Measurements from ENCODE around the gene BBS9.

Gene BBS9

DNA sequence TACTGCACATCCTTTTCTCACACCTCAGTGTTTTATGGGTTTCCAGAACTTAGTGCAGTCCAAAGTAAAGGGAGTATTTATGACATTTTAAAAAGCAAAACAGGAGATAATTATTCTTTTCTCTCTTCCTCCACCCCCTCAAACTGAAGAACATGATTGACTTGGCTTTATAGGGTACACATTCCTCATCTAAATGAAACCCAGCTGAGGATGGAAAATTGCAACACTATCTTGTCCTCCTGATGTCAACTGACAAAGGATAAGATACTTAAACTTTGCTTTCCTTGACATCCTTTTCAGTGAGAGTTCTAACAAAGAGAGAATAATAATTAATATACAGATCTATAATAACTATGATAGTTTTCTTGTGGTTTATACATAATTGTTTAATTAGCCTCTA lies 299.1 kb downstream of the BBS9 start:
- TF ChIP-seq, protein P1, sequence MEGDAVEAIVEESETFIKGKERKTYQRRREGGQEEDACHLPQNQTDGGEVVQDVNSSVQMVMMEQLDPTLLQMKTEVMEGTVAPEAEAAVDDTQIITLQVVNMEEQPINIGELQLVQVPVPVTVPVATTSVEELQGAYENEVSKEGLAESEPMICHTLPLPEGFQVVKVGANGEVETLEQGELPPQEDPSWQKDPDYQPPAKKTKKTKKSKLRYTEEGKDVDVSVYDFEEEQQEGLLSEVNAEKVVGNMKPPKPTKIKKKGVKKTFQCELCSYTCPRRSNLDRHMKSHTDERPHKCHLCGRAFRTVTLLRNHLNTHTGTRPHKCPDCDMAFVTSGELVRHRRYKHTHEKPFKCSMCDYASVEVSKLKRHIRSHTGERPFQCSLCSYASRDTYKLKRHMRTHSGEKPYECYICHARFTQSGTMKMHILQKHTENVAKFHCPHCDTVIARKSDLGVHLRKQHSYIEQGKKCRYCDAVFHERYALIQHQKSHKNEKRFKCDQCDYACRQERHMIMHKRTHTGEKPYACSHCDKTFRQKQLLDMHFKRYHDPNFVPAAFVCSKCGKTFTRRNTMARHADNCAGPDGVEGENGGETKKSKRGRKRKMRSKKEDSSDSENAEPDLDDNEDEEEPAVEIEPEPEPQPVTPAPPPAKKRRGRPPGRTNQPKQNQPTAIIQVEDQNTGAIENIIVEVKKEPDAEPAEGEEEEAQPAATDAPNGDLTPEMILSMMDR (conservative IDR thresholded peaks at IDR 0.05; ENCODE audit: low read length), result no peak
- TF ChIP-seq EZH2phosphoT487 (IDR thresholded peaks at IDR 0.05; ENCODE audit: borderline replicate concordance), result no peak
- no peak overlapping the region for H2AFZ ChIP-seq (ENCODE audit: low read length)
- no peaks in the 10 kb centered on the region for H3K9me2 ChIP-seq (replicated peaks; ENCODE audit: low read depth, low read length)

DNA sequence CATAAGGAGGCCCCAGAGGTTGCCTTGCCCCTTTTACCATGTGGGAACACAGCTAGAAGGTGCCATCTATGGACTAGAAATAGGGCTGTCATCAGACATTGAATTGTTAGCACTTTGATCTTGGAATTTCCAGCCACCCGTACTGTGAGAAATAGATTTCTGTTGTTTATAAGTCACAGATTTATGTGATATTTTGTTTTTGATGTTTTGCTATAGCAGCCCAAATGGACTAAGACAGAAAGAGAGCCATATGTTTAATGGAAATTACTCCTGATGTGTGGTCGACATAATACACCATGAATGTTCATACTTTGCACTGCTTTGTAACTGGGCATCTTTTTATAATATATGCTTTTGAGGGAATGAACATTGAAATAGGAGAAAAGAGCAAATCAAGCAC lies 302.2 kb downstream of the BBS9 start:
- H3K4me1 ChIP-seq (ENCODE audit: insufficient read depth, low read length, poor library complexity, severe bottlenecking), result no peaks in the 10 kb centered on the region
- no peak overlapping the region for H3K4me2 ChIP-seq (ENCODE audit: low read depth, low read length, poor library complexity, severe bottlenecking)
- H3K27me3 ChIP-seq (ENCODE audit: insufficient read depth, low read length, poor library complexity, severe bottlenecking), result no peaks in the 10 kb centered on the region
- H4K20me1 ChIP-seq (ENCODE audit: insufficient read depth, low read length, poor library complexity, severe bottlenecking), result no peaks in the 10 kb centered on the region
- no peak for TF ChIP-seq EZH2phosphoT487 (IDR thresholded peaks at IDR 0.05; ENCODE audit: borderline replicate concordance)
- TF ChIP-seq, protein P1 (conservative IDR thresholded peaks at IDR 0.05; ENCODE audit: low read length), result no peak
- no peak overlapping the region for H2AFZ ChIP-seq (ENCODE audit: low read length)
- H3K4me3 ChIP-seq (ENCODE audit: low read length, poor library complexity, severe bottlenecking), result no peak overlapping the region
- H3K9me2 ChIP-seq (replicated peaks; ENCODE audit: low read depth, low read length), result no peaks in the 10 kb centered on the region
- no peaks in the 10 kb centered on the region for H3K9me3 ChIP-seq (ENCODE audit: insufficient read depth, low read depth, low read length)
- no peaks in the 10 kb centered on the region for H3K79me2 ChIP-seq (ENCODE audit: insufficient read depth, low read length)
- no peak overlapping the region for H3K9ac ChIP-seq (ENCODE audit: low read depth, low read length, poor library complexity, severe bottlenecking)
- H3K36me3 ChIP-seq (ENCODE audit: insufficient read depth, low read length), result no peaks in the 10 kb centered on the region
- H3F3A ChIP-seq (ENCODE audit: low read depth), result no peaks in the 10 kb centered on the region

More for the DNA sequence above, 299.1 kb downstream of the BBS9 start:
- Histone ChIP-seq H3K36me3 (ENCODE audit: insufficient read depth, low read length) (no peaks in the 10 kb centered on the region), H3K27me3 (ENCODE audit: insufficient read depth, low read length, poor library complexity, severe bottlenecking) (no peaks in the 10 kb centered on the region), H3K9me3 (ENCODE audit: insufficient read depth, low read depth, low read length) (no peaks in the 10 kb centered on the region), H3K4me1 (ENCODE audit: insufficient read depth, low read length, poor library complexity, severe bottlenecking) (no peaks in the 10 kb centered on the region), H4K20me1 (ENCODE audit: insufficient read depth, low read length, poor library complexity, severe bottlenecking) (no peaks in the 10 kb centered on the region), H3F3A (ENCODE audit: low read depth) (no peaks in the 10 kb centered on the region), H3K79me2 (ENCODE audit: insufficient read depth, low read length) (no peaks in the 10 kb centered on the region), H3K4me2 (ENCODE audit: low read depth, low read length, poor library complexity, severe bottlenecking) (no peak overlapping the region), H3K9ac (ENCODE audit: low read depth, low read length, poor library complexity, severe bottlenecking) (no peak overlapping the region), H3K4me3 (ENCODE audit: low read length, poor library complexity, severe bottlenecking) (no peak overlapping the region)

DNA sequence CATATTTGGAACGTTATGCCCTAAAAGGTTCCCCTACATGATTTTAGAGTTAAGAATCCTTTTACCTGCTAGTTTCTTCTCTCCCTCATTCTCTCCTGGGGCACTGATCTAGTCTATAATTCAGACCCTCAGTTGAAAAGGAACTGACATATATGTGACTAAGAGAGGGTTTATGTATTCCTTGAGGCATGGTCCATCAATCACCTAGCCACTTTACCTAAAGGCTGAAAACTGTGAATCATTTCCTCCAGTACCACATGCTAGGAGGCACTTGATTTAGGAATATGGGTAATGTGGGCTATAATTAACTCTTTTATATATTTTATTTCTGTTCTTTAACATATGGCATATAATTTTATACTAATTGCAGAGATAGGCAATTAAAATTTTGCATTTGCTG lies 303.5 kb downstream of the BBS9 start:
- TF ChIP-seq, protein P1 (conservative IDR thresholded peaks at IDR 0.05; ENCODE audit: low read length), result no peak
- no peak for TF ChIP-seq EZH2phosphoT487 (IDR thresholded peaks at IDR 0.05; ENCODE audit: borderline replicate concordance)
- Histone ChIP-seq H3K9me3 (ENCODE audit: insufficient read depth, low read depth, low read length) (no peaks in the 10 kb centered on the region), H2AFZ (ENCODE audit: low read length) (no peak overlapping the region), H3K27me3 (ENCODE audit: insufficient read depth, low read length, poor library complexity, severe bottlenecking) (no peaks in the 10 kb centered on the region), H3K36me3 (ENCODE audit: insufficient read depth, low read length) (no peaks in the 10 kb centered on the region), H3K4me2 (ENCODE audit: low read depth, low read length, poor library complexity, severe bottlenecking) (no peak overlapping the region), H3F3A (ENCODE audit: low read depth) (no peaks in the 10 kb centered on the region), H4K20me1 (ENCODE audit: insufficient read depth, low read length, poor library complexity, severe bottlenecking) (no peaks in the 10 kb centered on the region), H3K9ac (ENCODE audit: low read depth, low read length, poor library complexity, severe bottlenecking) (no peak overlapping the region), H3K79me2 (ENCODE audit: insufficient read depth, low read length) (no peaks in the 10 kb centered on the region), H3K9me2 (replicated peaks; ENCODE audit: low read depth, low read length) (no peaks in the 10 kb centered on the region), H3K4me1 (ENCODE audit: insufficient read depth, low read length, poor library complexity, severe bottlenecking) (no peaks in the 10 kb centered on the region), H3K4me3 (ENCODE audit: low read length, poor library complexity, severe bottlenecking) (no peak overlapping the region)

All from Loucy (cell line).